ENCODE results near the gene PIKFYVE.
"Not testable (repeated sequence)": the region's sequence is repeated elsewhere in the genome, so short reads cannot be mapped to it uniquely, and the experiment has no call there.

Gene PIKFYVE

GRCh38 chr2:208329485-208329884 is 63.4 kb downstream of the PIKFYVE start:
- TF ChIP-seq, protein P1, sequence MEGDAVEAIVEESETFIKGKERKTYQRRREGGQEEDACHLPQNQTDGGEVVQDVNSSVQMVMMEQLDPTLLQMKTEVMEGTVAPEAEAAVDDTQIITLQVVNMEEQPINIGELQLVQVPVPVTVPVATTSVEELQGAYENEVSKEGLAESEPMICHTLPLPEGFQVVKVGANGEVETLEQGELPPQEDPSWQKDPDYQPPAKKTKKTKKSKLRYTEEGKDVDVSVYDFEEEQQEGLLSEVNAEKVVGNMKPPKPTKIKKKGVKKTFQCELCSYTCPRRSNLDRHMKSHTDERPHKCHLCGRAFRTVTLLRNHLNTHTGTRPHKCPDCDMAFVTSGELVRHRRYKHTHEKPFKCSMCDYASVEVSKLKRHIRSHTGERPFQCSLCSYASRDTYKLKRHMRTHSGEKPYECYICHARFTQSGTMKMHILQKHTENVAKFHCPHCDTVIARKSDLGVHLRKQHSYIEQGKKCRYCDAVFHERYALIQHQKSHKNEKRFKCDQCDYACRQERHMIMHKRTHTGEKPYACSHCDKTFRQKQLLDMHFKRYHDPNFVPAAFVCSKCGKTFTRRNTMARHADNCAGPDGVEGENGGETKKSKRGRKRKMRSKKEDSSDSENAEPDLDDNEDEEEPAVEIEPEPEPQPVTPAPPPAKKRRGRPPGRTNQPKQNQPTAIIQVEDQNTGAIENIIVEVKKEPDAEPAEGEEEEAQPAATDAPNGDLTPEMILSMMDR (IDR thresholded peaks at IDR 0.05; ENCODE audit: extremely low read depth, insufficient read depth, missing control alignments): no peak
- no peak for DNase-seq (ENCODE audit: low spot score)
- in situ Hi-C loops (cut with MboI; ENCODE audit: low pct_unique_long_range_greater_than_20kb, low sequenced_read_pairs, unreplicated experiment): no loop called here

GRCh38 chr2:208334230-208334629 is 68.2 kb downstream of the PIKFYVE start:
- DNase-seq (ENCODE audit: low spot score): no peak
- in situ Hi-C loops (cut with MboI; ENCODE audit: low pct_unique_long_range_greater_than_20kb, low sequenced_read_pairs, unreplicated experiment): no loop called here
- TF ChIP-seq, protein P1 (IDR thresholded peaks at IDR 0.05; ENCODE audit: extremely low read depth, insufficient read depth, missing control alignments): no peak

DNA sequence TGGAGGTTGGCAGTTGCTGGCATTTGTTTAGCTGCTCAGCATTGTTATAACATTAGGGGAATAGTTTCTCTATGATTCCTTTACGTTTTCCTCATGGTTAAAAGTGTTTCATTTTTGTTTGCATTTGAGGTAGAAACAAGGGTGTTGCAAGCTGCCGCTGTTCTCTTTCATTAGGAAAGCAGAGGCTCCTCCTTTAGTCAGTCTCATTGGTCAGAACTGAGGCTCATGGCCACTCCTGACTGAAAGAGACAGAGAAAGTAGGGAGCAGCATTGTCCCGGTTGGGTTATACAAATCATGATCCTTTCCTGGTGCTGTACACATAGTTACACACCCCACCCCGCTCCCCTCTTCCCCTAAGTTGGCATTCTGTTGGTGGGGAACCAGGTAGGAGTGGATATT is 80.7 kb downstream of the PIKFYVE start:
- in situ Hi-C loops (cut with MboI; ENCODE audit: low pct_unique_long_range_greater_than_20kb, low sequenced_read_pairs, unreplicated experiment): no loop called here
- DNase-seq (ENCODE audit: low spot score): no peak

GRCh38 chr2:208350610-208351009 is 84.6 kb downstream of the PIKFYVE start:
- TF ChIP-seq, protein P1 (IDR thresholded peaks at IDR 0.05; ENCODE audit: extremely low read depth, insufficient read depth, missing control alignments): no peak
- in situ Hi-C loops (cut with MboI; ENCODE audit: low pct_unique_long_range_greater_than_20kb, low sequenced_read_pairs, unreplicated experiment): no loop called here
- no peak for DNase-seq (ENCODE audit: low spot score)

More for the DNA sequence above, 80.7 kb downstream of the PIKFYVE start:
- TF ChIP-seq, protein P1 (IDR thresholded peaks at IDR 0.05; ENCODE audit: extremely low read depth, insufficient read depth, missing control alignments): no peak

DNA sequence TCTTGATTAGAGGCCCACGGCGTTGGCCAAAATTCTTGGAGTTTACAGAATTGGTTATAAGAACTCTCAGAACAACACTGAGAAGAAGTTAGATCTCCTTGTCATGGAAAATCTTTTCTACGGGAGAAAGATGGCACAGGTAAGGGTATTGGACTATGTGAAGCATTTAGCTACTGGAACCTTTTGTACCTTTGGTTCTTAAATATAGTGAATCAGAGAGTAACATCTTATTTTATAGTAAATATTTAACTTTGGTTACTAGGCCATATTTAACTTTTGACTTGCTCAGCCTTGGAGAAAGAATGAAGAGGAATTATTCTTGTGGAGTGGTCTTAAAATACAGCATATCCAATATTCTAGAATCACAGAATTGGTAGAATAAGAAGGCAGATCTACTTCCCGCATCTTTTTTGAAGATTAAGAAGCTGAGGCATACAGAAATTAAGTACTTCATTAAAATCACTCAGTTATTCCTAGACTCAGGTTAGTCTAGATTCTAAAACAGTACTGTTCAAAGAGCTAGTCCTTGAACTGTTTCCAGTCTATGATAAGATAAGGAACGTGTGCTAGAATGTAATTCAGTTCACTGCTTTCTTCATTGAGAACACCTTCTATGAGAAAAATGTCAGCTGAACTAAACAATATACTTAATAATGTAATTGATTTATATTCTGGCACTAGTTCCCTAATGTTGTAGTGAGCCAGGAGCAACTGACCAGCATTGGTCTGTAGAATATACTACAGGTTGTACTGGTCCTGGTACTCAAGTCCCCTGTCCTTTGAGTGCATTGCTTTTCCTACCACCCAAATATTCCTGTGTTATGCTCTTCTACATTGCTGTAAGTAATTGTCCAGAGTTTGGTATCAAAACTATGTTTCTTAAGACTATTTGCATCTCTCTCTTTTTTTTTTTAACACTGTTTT is 86.9 kb downstream of the PIKFYVE start:
- in situ Hi-C loops (cut with MboI; ENCODE audit: low pct_unique_long_range_greater_than_20kb, low sequenced_read_pairs, unreplicated experiment): no loop called here

GRCh38 chr2:208354964-208355381 is 88.9 kb downstream of the PIKFYVE start:
- TF ChIP-seq, protein P1 (IDR thresholded peaks at IDR 0.05; ENCODE audit: extremely low read depth, insufficient read depth, missing control alignments): no peak
- in situ Hi-C loops (cut with MboI; ENCODE audit: low pct_unique_long_range_greater_than_20kb, low sequenced_read_pairs, unreplicated experiment): no loop called here
- DNase-seq (ENCODE audit: low spot score): no peak

More for the DNA sequence above, 86.9 kb downstream of the PIKFYVE start:
- TF ChIP-seq, protein P1 (IDR thresholded peaks at IDR 0.05; ENCODE audit: extremely low read depth, insufficient read depth, missing control alignments): no peak
- no peak for DNase-seq (ENCODE audit: low spot score)

DNA sequence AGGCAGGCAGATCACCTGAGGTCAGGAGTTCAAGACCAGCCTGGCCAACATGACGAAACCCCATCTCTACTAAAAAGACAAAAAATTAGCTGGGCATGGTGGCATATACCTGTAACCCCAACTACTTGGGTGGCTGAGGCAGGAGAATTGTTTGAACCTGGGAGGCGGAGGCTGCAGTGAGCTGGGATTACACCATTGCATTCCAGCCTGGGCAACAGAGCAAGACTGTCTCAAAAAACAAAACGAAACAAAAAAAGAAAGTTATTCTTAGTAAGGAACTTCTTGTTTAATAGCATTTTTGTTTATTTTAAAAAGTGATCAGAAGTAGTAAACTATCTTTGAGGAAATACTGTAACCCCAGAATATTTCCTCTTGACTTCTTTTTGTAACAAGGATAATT is 90.4 kb downstream of the PIKFYVE start:
- DNase-seq (ENCODE audit: low spot score); in situ Hi-C loops (cut with MboI; ENCODE audit: low pct_unique_long_range_greater_than_20kb, low sequenced_read_pairs, unreplicated experiment): not testable (repeated sequence)

Measured in GM13977 (cell line).